Measurements from ENCODE around the gene ZNF701.
"Not testable (repeated sequence)": the region's sequence is repeated elsewhere in the genome, so short reads cannot be mapped to it uniquely, and the experiment has no call there.

The ZNF701 gene

DNA sequence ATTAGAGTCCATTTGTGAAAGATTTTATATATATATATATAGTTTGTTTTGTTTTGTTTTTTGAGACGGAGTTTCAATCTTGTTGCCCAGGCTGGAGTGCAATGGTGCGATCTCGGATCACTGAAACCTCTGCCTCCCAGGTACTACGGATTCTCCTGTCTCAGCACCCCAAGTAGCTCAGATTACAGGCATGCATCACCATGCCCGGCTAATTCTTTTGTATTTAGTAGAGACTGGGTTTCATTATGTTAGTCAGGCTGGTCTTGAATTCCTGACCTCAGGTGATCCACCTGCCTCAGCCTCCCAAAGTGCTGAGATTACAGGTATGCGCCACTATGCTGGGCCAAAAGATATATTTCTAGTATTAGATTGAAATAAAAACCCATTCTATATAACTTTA lies 4.0 kb upstream of the ZNF701 start:
- TF ChIP-seq, protein P1, sequence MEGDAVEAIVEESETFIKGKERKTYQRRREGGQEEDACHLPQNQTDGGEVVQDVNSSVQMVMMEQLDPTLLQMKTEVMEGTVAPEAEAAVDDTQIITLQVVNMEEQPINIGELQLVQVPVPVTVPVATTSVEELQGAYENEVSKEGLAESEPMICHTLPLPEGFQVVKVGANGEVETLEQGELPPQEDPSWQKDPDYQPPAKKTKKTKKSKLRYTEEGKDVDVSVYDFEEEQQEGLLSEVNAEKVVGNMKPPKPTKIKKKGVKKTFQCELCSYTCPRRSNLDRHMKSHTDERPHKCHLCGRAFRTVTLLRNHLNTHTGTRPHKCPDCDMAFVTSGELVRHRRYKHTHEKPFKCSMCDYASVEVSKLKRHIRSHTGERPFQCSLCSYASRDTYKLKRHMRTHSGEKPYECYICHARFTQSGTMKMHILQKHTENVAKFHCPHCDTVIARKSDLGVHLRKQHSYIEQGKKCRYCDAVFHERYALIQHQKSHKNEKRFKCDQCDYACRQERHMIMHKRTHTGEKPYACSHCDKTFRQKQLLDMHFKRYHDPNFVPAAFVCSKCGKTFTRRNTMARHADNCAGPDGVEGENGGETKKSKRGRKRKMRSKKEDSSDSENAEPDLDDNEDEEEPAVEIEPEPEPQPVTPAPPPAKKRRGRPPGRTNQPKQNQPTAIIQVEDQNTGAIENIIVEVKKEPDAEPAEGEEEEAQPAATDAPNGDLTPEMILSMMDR (IDR thresholded peaks at IDR 0.05) = no peak
- Mint-ChIP-seq H3K9me3 (peaks cover 35% of the 10 kb centered on the region), H3K4me1 (peaks cover 21% of the 10 kb centered on the region), H3K27ac (no peak overlapping the region), H3K36me3 (ENCODE audit: low read depth) (peaks cover 51% of the 10 kb centered on the region), H3K4me3 (no peak overlapping the region), H3K27me3 (ENCODE audit: low read depth, poor library complexity) (peaks cover 8% of the 10 kb centered on the region)
- DNase-seq = no peak

GRCh38 chr19:52566588-52566987 lies 3.5 kb upstream of the ZNF701 start:
- peaks cover 8% of the 10 kb centered on the region for H3K27me3 Mint-ChIP-seq (ENCODE audit: low read depth, poor library complexity)
- peaks cover 26% of the 10 kb centered on the region for H3K4me1 Mint-ChIP-seq
- H3K27ac Mint-ChIP-seq = no peak overlapping the region
- H3K4me3 Mint-ChIP-seq = no peak overlapping the region
- no peak for DNase-seq
- peaks cover 32% of the 10 kb centered on the region for H3K9me3 Mint-ChIP-seq
- TF ChIP-seq, protein P1 (IDR thresholded peaks at IDR 0.05) = no peak
- H3K36me3 Mint-ChIP-seq (ENCODE audit: low read depth) = peaks cover 51% of the 10 kb centered on the region

DNA sequence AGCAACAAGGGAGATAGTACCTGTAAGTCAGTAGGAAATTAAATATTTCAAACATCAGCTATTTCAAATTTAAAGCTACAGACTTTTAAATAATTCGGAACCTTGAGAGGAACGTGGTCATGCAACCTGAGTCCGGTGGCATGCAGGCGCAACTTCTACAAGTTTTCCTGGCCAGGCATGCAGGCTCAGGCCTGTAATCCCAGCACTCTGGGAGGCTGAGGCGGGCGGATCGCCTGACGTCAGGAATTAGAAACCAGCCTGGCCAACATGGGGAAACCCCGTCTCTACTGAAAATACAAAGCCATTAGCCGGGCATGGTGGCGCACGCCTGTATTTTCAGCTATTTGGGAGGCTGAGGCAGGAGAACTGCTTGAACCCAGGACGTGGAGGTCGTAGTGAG lies 2.2 kb upstream of the ZNF701 start:
- H3K9me3 Mint-ChIP-seq = peaks cover 21% of the 10 kb centered on the region
- peaks cover 35% of the 10 kb centered on the region for H3K4me1 Mint-ChIP-seq
- H3K36me3 Mint-ChIP-seq (ENCODE audit: low read depth) = peaks cover 45% of the 10 kb centered on the region
- H3K27ac Mint-ChIP-seq = no peak overlapping the region
- peaks cover 11% of the 10 kb centered on the region for H3K27me3 Mint-ChIP-seq (ENCODE audit: low read depth, poor library complexity)
- DNase-seq = no peak
- TF ChIP-seq, protein P1 (IDR thresholded peaks at IDR 0.05) = no peak
- H3K4me3 Mint-ChIP-seq = no peak overlapping the region

DNA sequence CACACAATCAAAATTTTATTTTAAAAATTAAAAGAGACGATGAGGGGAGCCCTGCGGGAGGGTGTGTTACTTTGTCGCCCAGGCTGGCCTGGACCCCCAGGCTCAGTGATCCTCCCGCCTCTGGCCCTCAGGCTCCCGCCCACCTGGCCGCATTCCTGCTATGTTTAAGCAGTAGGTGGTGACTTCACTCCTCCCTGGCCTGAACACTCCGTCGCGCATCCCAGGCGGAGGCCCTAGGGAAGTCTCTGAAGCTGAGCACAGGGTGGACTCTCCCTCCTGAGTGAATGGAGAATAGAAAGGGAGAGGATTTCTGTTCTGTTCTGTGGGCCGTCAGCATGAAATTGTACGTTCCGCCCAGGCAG lies 468 bp upstream of the ZNF701 start:
- Mint-ChIP-seq H3K4me3 (peak overlapping the region; percentile 96), H3K9me3 (peaks cover 13% of the 10 kb centered on the region), H3K36me3 (ENCODE audit: low read depth) (peaks cover 40% of the 10 kb centered on the region), H3K27ac (peak overlapping the region; percentile 96), H3K4me1 (peaks cover 37% of the 10 kb centered on the region)
- peak; percentile 58 for DNase-seq
- H3K27me3 Mint-ChIP-seq (ENCODE audit: low read depth, poor library complexity) = not testable (repeated sequence)

- H3K27ac Mint-ChIP-seq = no peak overlapping the region
- H3K4me1 Mint-ChIP-seq = no peaks in the 10 kb centered on the region
- TF ChIP-seq, protein P1 (IDR thresholded peaks at IDR 0.05) = no peak
- H3K9me3 Mint-ChIP-seq = peaks cover 55% of the 10 kb centered on the region
- H3K36me3 Mint-ChIP-seq (ENCODE audit: low read depth) = peaks cover 88% of the 10 kb centered on the region
- no peaks in the 10 kb centered on the region for H3K27me3 Mint-ChIP-seq (ENCODE audit: low read depth, poor library complexity)
- no peak overlapping the region for H3K4me3 Mint-ChIP-seq
- DNase-seq = no peak
These were observed 14.8 kb downstream of the ZNF701 start for GRCh38 chr19:52584736-52585440.

GRCh38 chr19:52585604-52586003 lies 15.5 kb downstream of the ZNF701 start:
- Mint-ChIP-seq H3K27me3 (ENCODE audit: low read depth, poor library complexity) (no peaks in the 10 kb centered on the region), H3K9me3 (peaks cover 57% of the 10 kb centered on the region), H3K27ac (no peak overlapping the region), H3K4me1 (no peaks in the 10 kb centered on the region), H3K36me3 (ENCODE audit: low read depth) (peaks cover 89% of the 10 kb centered on the region), H3K4me3 (no peak overlapping the region)
- TF ChIP-seq, protein P1 (IDR thresholded peaks at IDR 0.05) = no peak
- no peak for DNase-seq
